Fibroblast of lung (primary cell): ENCODE data around the gene ZNF77. TPM values are rescaled to one million over a fixed set of nuclear protein-coding genes. Genes with fewer than 3 reads are reported as not detected.

Experiments
- DNase-seq, 2 donors: peaks; one replicate each; pipeline versions ENCODE4 v3.0.0 to v3.0.0-alpha.2; 2010; ENCODE audit warnings: low read depth in 2 of 2
- H2AFZ ChIP-seq: 2 replicates; pipeline ENCODE4 v1.5.1; 2012; ENCODE audit warnings: low read length, control low read depth, inconsistent platforms
- H3K27ac ChIP-seq: 2 replicates; pipeline ENCODE4 v1.5.1; 2011; ENCODE audit warnings: low read length, control low read depth; ENCODE audit not compliant: insufficient read depth
- H3K27me3 ChIP-seq: 2 replicates; pipeline ENCODE4 v1.5.1; 2011; ENCODE audit warnings: mild to moderate bottlenecking, low read length; ENCODE audit not compliant: control insufficient read depth, insufficient read depth
- H3K36me3 ChIP-seq: 2 replicates; pipeline ENCODE4 v1.5.1; 2011; ENCODE audit warnings: low read length; ENCODE audit not compliant: control insufficient read depth, insufficient read depth
- H3K4me1 ChIP-seq: 2 replicates; pipeline ENCODE4 v1.5.1; 2011; ENCODE audit warnings: low read length; ENCODE audit not compliant: control insufficient read depth, insufficient read depth; ENCODE audit errors: extremely low read depth
- H3K4me2 ChIP-seq: 2 replicates; pipeline ENCODE4 v1.5.1; 2011; ENCODE audit warnings: low read length, control low read depth; ENCODE audit not compliant: insufficient read depth; ENCODE audit errors: extremely low read depth
- H3K4me3 ChIP-seq, 4 experiments: fragments of 200-600 bp in 1 of 4; sonication (generic) in 1 of 4; replicated peaks in 1 of 4; 2 replicates each; pipeline ENCODE4 v1.5.1; 2011 to 2016; ENCODE audit warnings: low read length in 4 of 4, low read depth in 3 of 4, mild to moderate bottlenecking in 3 of 4, control low read depth in 2 of 4, inconsistent platforms in 1 of 4, mixed read lengths in 1 of 4; ENCODE audit not compliant: insufficient read depth in 1 of 4; ENCODE audit errors: control extremely low read depth in 1 of 4
- H3K79me2 ChIP-seq: 2 replicates; pipeline ENCODE4 v1.5.1; 2012; ENCODE audit warnings: mild to moderate bottlenecking, low read length, inconsistent platforms; ENCODE audit not compliant: control insufficient read depth, insufficient read depth
- H3K9ac ChIP-seq: 2 replicates; pipeline ENCODE4 v1.5.1; 2011; ENCODE audit warnings: mild to moderate bottlenecking, low read length, control low read depth; ENCODE audit not compliant: insufficient read depth
- H3K9me3 ChIP-seq: 2 replicates; pipeline ENCODE4 v1.5.1; 2012; ENCODE audit warnings: low read depth, low read length; ENCODE audit not compliant: control insufficient read depth, insufficient read depth
- H4K20me1 ChIP-seq: 2 replicates; pipeline ENCODE4 v1.5.1; 2011; ENCODE audit warnings: low read length; ENCODE audit not compliant: control insufficient read depth, insufficient read depth; ENCODE audit errors: extremely low read depth
- EZH2 ChIP-seq: IDR thresholded peaks from 2 replicates; pipeline ENCODE4 v1.5.1; 2012; ENCODE audit warnings: low read length, control low read depth, mild to moderate bottlenecking; ENCODE audit errors: missing control alignments
- polyA plus RNA-seq, 2 donors: library from polyadenylated mRNA; depleted of rRNA in 1 of 2; stranded (reverse) in 1 of 2; unstranded in 1 of 2; fragments of >200 nt; gene quantifications; 2 replicates each; pipeline ENCODE4 v1.2.1, GENCODE V29; 2011 to 2012; ENCODE audit warnings: missing spikeins in 1 of 2
- total RNA-seq: library from RNA; depleted of rRNA; stranded (reverse); fragments of >200 nt; gene quantifications from 2 replicates; pipeline ENCODE4 v1.2.1, GENCODE V29; 2014
- TF ChIP-seq, protein P1 (sequence below), 2 donors: IDR thresholded peaks in 1 of 2; conservative IDR thresholded peaks in 1 of 2; 1 replicate in 1 of 2; 2 replicates in 1 of 2; pipeline ENCODE4 v1.5.1; 2011 to 2012; ENCODE audit warnings: low read length in 2 of 2, control low read depth in 1 of 2, inconsistent platforms in 1 of 2, low read depth in 1 of 2, mild to moderate bottlenecking in 1 of 2

The ZNF77 gene
- total and polyA plus RNA-seq, 2 donors (not counting 1 experiment from before 2014, with no cell fraction given) = 4.0 to 5.0 TPM

GRCh38 chr19:2927032-2927430, 17.7 kb downstream of the ZNF77 start:
- H3K4me2 ChIP-seq = no peak overlapping the region
- H4K20me1 ChIP-seq = no peaks in the 10 kb centered on the region
- H3K9me3 ChIP-seq = no peaks in the 10 kb centered on the region
- H2AFZ ChIP-seq = no peak overlapping the region
- no peak overlapping the region for H3K9ac ChIP-seq
- H3K27me3 ChIP-seq = no peaks in the 10 kb centered on the region
- no peak overlapping the region for H3K27ac ChIP-seq
- H3K36me3 ChIP-seq = no peaks in the 10 kb centered on the region
- DNase-seq = no peak
- TF ChIP-seq, protein P1, sequence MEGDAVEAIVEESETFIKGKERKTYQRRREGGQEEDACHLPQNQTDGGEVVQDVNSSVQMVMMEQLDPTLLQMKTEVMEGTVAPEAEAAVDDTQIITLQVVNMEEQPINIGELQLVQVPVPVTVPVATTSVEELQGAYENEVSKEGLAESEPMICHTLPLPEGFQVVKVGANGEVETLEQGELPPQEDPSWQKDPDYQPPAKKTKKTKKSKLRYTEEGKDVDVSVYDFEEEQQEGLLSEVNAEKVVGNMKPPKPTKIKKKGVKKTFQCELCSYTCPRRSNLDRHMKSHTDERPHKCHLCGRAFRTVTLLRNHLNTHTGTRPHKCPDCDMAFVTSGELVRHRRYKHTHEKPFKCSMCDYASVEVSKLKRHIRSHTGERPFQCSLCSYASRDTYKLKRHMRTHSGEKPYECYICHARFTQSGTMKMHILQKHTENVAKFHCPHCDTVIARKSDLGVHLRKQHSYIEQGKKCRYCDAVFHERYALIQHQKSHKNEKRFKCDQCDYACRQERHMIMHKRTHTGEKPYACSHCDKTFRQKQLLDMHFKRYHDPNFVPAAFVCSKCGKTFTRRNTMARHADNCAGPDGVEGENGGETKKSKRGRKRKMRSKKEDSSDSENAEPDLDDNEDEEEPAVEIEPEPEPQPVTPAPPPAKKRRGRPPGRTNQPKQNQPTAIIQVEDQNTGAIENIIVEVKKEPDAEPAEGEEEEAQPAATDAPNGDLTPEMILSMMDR (conservative IDR thresholded peaks at IDR 0.05 in 1 of 2, IDR thresholded peaks at IDR 0.05 in 1 of 2; ENCODE audit: low read depth in 1 of 2, low read length in 2 of 2) = no peak
- TF ChIP-seq EZH2 = no peak
- H3K4me1 ChIP-seq = no peaks in the 10 kb centered on the region
- H3K4me3 ChIP-seq = no peak overlapping the region
- H3K79me2 ChIP-seq = no peaks in the 10 kb centered on the region

DNA sequence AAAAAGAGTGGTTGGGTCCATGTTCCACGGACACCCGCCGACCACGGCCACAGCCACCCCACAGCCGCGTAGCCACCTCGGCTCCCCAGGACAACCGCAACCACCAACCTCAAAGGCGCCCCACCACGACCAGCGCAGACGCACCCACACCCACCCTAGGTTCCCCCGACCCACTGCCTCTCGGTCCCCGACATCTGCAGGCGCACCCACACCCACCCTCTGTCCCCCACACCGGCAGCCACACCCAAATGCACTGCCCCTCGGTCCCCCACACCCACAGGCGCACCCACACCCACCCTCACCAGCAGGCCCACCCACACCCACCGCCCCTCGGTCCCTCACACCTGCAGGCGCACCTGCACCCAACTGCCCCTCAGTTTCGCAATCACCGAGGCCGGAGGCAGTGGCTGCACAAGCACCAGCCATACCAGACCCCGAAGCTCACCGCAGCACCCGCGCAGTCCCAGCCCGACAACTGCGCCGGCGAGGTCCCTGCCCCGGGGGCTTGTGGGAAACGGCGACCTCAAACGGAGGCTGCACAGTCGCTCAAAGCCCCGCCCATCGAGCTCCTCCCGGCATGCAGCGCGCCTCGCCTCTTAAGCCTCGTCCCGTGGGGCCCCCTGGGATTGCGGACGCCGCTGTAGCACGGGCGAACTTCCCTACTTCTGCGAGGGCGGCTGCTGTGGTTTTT, 18.3 kb downstream of the ZNF77 start:
- H2AFZ ChIP-seq = no peak overlapping the region
- H3K4me3 ChIP-seq = no peak overlapping the region
- H3K4me1 ChIP-seq = no peaks in the 10 kb centered on the region
- H4K20me1 ChIP-seq = no peaks in the 10 kb centered on the region
- H3K9ac ChIP-seq = no peak overlapping the region
- DNase-seq = no peak
- H3K4me2 ChIP-seq = no peak overlapping the region
- no peaks in the 10 kb centered on the region for H3K79me2 ChIP-seq
- H3K27ac ChIP-seq = no peak overlapping the region
- no peaks in the 10 kb centered on the region for H3K36me3 ChIP-seq
- no peaks in the 10 kb centered on the region for H3K9me3 ChIP-seq
- no peak for TF ChIP-seq EZH2
- TF ChIP-seq, protein P1 (conservative IDR thresholded peaks at IDR 0.05 in 1 of 2, IDR thresholded peaks at IDR 0.05 in 1 of 2; ENCODE audit: low read depth in 1 of 2, low read length in 2 of 2) = no peak
- H3K27me3 ChIP-seq = no peaks in the 10 kb centered on the region

GRCh38 chr19:2923510-2923909, 21.3 kb downstream of the ZNF77 start:
- Histone ChIP-seq H4K20me1 (no peaks in the 10 kb centered on the region), H3K27me3 (no peaks in the 10 kb centered on the region), H3K9me3 (peaks cover 2% of the 10 kb centered on the region), H3K79me2 (no peaks in the 10 kb centered on the region), H3K36me3 (no peaks in the 10 kb centered on the region), H3K4me3 (no peak overlapping the region), H3K4me1 (no peaks in the 10 kb centered on the region), H3K4me2 (no peak overlapping the region), H3K9ac (no peak overlapping the region), H3K27ac (no peak overlapping the region), H2AFZ (no peak overlapping the region)
- peak; percentile 30 to 51 for DNase-seq
- TF ChIP-seq EZH2 = no peak
- TF ChIP-seq, protein P1 (conservative IDR thresholded peaks at IDR 0.05 in 1 of 2, IDR thresholded peaks at IDR 0.05 in 1 of 2; ENCODE audit: low read depth in 1 of 2, low read length in 2 of 2) = no peak
